HG03064 (cell line): ENCODE data around the gene CRHR2.

Source experiments
- ATAC-seq: cut with Tn5 transposase; IDR thresholded peaks from one replicate; pipeline ENCODE4 v1.9.1; 2021; ENCODE audit warnings: low read depth; ENCODE audit not compliant: unreplicated experiment

Gene CRHR2

GRCh38 chr7:30633223-30633622, 49.0 kb downstream of the CRHR2 start:
- no peak for ATAC-seq

GRCh38 chr7:30630986-30631385, 51.3 kb downstream of the CRHR2 start:
- ATAC-seq, result no peak

GRCh38 chr7:30627026-30627425, 55.2 kb downstream of the CRHR2 start:
- no peak for ATAC-seq

GRCh38 chr7:30625283-30625682, 57.0 kb downstream of the CRHR2 start:
- no peak for ATAC-seq

GRCh38 chr7:30618961-30619360, 63.3 kb downstream of the CRHR2 start:
- ATAC-seq, result no peak

GRCh38 chr7:30618080-30618676, 64.1 kb downstream of the CRHR2 start:
- no peak for ATAC-seq

- no peak for ATAC-seq
Observed at GRCh38 chr7:30617359-30617758, 64.9 kb downstream of the CRHR2 start.

- ATAC-seq, result no peak
Observed at GRCh38 chr7:30616318-30616717, 65.9 kb downstream of the CRHR2 start.

- ATAC-seq, result no peak
Observed at GRCh38 chr7:30613366-30614325, 68.6 kb downstream of the CRHR2 start.

GRCh38 chr7:30612658-30613265, 69.5 kb downstream of the CRHR2 start:
- no peak for ATAC-seq

- ATAC-seq, result no peak
Observed at GRCh38 chr7:30605832-30606231, 76.4 kb downstream of the CRHR2 start.

- ATAC-seq, result no peak
Observed at GRCh38 chr7:30604901-30605300, 77.4 kb downstream of the CRHR2 start.
